Peyer's patch (tissue), 4 donors: ENCODE measurements around the gene HS6ST3.

ENCODE experiments used
- POLR2A ChIP-seq, 2 donors: fragments of 450-650 bp; IDR thresholded peaks; one replicate each; pipeline ENCODE4 v1.5.1; 2017; ENCODE audit warnings: antibody characterized with exemption in 2 of 2, mild to moderate bottlenecking in 2 of 2, moderate library complexity in 2 of 2
- TF ChIP-seq, protein P1 (sequence below), 6 experiments: fragments of 450-650 bp in 4 of 6; fragments of 200-600 bp in 2 of 6; sonication (generic) in 1 of 6; IDR thresholded peaks; one replicate each; pipeline ENCODE4 v1.5.1; 2017 to 2019; ENCODE audit warnings: antibody characterized with exemption in 6 of 6, mild to moderate bottlenecking in 3 of 6, moderate library complexity in 1 of 6

- TF ChIP-seq, protein P1, sequence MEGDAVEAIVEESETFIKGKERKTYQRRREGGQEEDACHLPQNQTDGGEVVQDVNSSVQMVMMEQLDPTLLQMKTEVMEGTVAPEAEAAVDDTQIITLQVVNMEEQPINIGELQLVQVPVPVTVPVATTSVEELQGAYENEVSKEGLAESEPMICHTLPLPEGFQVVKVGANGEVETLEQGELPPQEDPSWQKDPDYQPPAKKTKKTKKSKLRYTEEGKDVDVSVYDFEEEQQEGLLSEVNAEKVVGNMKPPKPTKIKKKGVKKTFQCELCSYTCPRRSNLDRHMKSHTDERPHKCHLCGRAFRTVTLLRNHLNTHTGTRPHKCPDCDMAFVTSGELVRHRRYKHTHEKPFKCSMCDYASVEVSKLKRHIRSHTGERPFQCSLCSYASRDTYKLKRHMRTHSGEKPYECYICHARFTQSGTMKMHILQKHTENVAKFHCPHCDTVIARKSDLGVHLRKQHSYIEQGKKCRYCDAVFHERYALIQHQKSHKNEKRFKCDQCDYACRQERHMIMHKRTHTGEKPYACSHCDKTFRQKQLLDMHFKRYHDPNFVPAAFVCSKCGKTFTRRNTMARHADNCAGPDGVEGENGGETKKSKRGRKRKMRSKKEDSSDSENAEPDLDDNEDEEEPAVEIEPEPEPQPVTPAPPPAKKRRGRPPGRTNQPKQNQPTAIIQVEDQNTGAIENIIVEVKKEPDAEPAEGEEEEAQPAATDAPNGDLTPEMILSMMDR (IDR thresholded peaks at IDR 0.05), result no peak
- TF ChIP-seq POLR2A (IDR thresholded peaks at IDR 0.05), result no peak
These were observed 678.6 kb downstream of the HS6ST3 start for GRCh38 chr13:96768524-96768923.
